ENCODE measurements around the gene KLHL1. TPM values are rescaled to one million over a fixed set of nuclear protein-coding genes. Genes with fewer than 3 reads are reported as not detected.

The KLHL1 gene
- total and polyA plus RNA-seq, 9 of the 15 experiments (the other 6 are each of a cell fraction or from before 2014, with no cell fraction given), result not detected

DNA sequence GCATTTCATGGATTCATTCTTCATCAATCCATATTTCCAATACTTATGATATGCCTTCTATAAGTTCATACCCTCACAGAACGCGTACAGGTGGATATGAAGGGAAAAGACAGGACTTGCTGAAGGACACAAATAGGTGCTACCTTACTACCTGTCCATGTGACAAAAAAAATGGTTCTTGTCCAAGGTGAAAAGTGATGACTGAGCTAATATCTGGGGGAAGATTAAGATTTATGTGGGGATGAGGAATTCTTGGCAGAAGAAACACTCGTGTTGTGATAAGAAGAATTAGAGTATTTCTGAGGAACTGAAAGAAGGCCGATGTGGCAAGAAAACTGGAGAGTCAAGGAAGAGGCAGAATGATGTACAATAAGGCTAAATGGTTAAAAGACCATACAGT is 357.0 kb downstream of the KLHL1 start:
- TF ChIP-seq ZNF316 (IDR thresholded peaks at IDR 0.05) (peak; percentile 20; the same call in 1 of the 2 replicates), TRIM25 (IDR thresholded peaks at IDR 0.05; ENCODE audit: borderline replicate concordance) (no peak)
- TF ChIP-seq, protein P1, sequence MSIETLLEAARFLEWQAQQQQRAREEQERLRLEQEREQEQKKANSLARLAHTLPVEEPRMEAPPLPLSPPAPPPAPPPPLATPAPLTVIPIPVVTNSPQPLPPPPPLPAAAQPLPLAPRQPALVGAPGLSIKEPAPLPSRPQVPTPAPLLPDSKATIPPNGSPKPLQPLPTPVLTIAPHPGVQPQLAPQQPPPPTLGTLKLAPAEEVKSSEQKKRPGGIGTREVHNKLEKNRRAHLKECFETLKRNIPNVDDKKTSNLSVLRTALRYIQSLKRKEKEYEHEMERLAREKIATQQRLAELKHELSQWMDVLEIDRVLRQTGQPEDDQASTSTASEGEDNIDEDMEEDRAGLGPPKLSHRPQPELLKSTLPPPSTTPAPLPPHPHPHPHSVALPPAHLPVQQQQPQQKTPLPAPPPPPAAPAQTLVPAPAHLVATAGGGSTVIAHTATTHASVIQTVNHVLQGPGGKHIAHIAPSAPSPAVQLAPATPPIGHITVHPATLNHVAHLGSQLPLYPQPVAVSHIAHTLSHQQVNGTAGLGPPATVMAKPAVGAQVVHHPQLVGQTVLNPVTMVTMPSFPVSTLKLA (conservative IDR thresholded peaks at IDR 0.05), result no peak
- H3K4me3 ChIP-seq, result no peak overlapping the region
- no peak overlapping the region for H3K27ac ChIP-seq (ENCODE audit: extremely low read depth, low read depth, low read length)
- no peaks in the 10 kb centered on the region for H3K9me3 ChIP-seq (replicated peaks; ENCODE audit: control insufficient read depth, insufficient read depth, low read depth, low read length)
- no peaks in the 10 kb centered on the region for H3K4me1 ChIP-seq (replicated peaks in 1 of 2; ENCODE audit: control insufficient read depth in 2 of 2, insufficient read depth in 2 of 2, low read length in 2 of 2)
- no peaks in the 10 kb centered on the region for H3K79me2 ChIP-seq (ENCODE audit: control insufficient read depth, insufficient read depth, low read length)
- no peaks in the 10 kb centered on the region for H3K36me3 ChIP-seq (ENCODE audit: control insufficient read depth, insufficient read depth, low read length)
- intact Hi-C loops (cut with micrococcal nuclease), result no loop called here
- DNase-seq (ENCODE audit: extremely low read depth in 1 of 4, low spot score in 3 of 4) (no peak), ATAC-seq (no peak), FAIRE-seq (no peak)
- H2AFZ ChIP-seq (ENCODE audit: low read depth, low read length), result no peak overlapping the region
- H3K9ac ChIP-seq (ENCODE audit: insufficient read depth in 1 of 2, low read depth in 2 of 2, low read length in 2 of 2), result no peak overlapping the region
- no peaks in the 10 kb centered on the region for H4K20me1 ChIP-seq (replicated peaks; ENCODE audit: control insufficient read depth, insufficient read depth, low read length)
- BruUV-seq (replicated peaks), result no TSS peak
- H3K9me1 ChIP-seq (ENCODE audit: control insufficient read depth, insufficient read depth, low read length), result no peaks in the 10 kb centered on the region
- ChIA-PET CTCF (ENCODE audit: low intra/inter-chr PET ratio) (no interaction called here), POLR2A (no interaction called here)
- no peak overlapping the region for H3K4me2 ChIP-seq (ENCODE audit: insufficient read depth, low read length)
- 4% methylated on average over 4 of the region's 4 CpGs for WGBS (ENCODE audit: insufficient coverage, low coverage, missing lambda C conversion rate)
- in situ Hi-C loops (cut with MboI), result no loop called here
- no peaks in the 10 kb centered on the region for H3K27me3 ChIP-seq (ENCODE audit: control insufficient read depth in 2 of 2, insufficient read depth in 2 of 2, low read length in 2 of 2)
